Sigmoid colon (tissue), 7 donors: ENCODE measurements around the gene DLG1. TPM values are rescaled to one million over a fixed set of nuclear protein-coding genes. Genes with fewer than 3 reads are reported as not detected.

Experiments used
- DNase-seq: peaks from one replicate; pipeline ENCODE4 v3.0.0-alpha.2; 2019
- H3K27ac ChIP-seq, 4 donors: fragments of 200-600 bp; sonication (generic); one replicate each; pipeline ENCODE4 v1.5.1; 2016 to 2019; ENCODE audit warnings: mild to moderate bottlenecking in 1 of 4
- H3K27me3 ChIP-seq, 3 donors: fragments of 200-600 bp; sonication (generic); one replicate each; pipeline ENCODE4 v1.5.1; 2019; ENCODE audit warnings: mild to moderate bottlenecking in 1 of 3
- H3K36me3 ChIP-seq, 4 donors: fragments of 200-600 bp; sonication (generic); one replicate each; pipeline ENCODE4 v1.5.1; 2016 to 2019
- H3K4me1 ChIP-seq, 4 donors: fragments of 200-600 bp; sonication (generic); one replicate each; pipeline ENCODE4 v1.5.1; 2017 to 2019
- H3K4me3 ChIP-seq, 4 donors: fragments of 200-600 bp; sonication (generic); one replicate each; pipeline ENCODE4 v1.5.1; 2017 to 2019; ENCODE audit warnings: mild to moderate bottlenecking in 2 of 4, moderate library complexity in 1 of 4
- H3K9me3 ChIP-seq, 4 donors: fragments of 200-600 bp in 3 of 4; sonication (generic) in 3 of 4; one replicate each; pipeline versions ENCODE4 v1.5.1 to v1.6.1; 2013 to 2019
- EP300 ChIP-seq, 4 donors: sonication (generic); formaldehyde crosslinking; IDR thresholded peaks; one replicate each; pipeline ENCODE4 v1.6.1; 2017; ENCODE audit warnings: antibody characterized with exemption in 4 of 4
- POLR2A ChIP-seq, 2 donors: fragments of 450-650 bp; IDR thresholded peaks; one replicate each; pipeline ENCODE4 v1.6.1; 2016; ENCODE audit warnings: antibody characterized with exemption in 2 of 2, mild to moderate bottlenecking in 2 of 2, moderate library complexity in 2 of 2
- POLR2AphosphoS5 ChIP-seq, 4 donors: sonication (generic); formaldehyde crosslinking; IDR thresholded peaks; one replicate each; pipeline ENCODE4 v1.6.1; 2017; ENCODE audit warnings: antibody characterized with exemption in 4 of 4
- WGBS, 2 donors: extraction: QIAGEN DNeasy Blood & Tissue Kit; methylation state at CpG; one replicate each; pipeline ENCODE4 v1.1.7; 2013; 5-methylcytosine and 5-hydroxymethylcytosine counted together
- intact Hi-C: fragments of 100-400 bp; cut with DNase I; formaldehyde crosslinking; loops from one replicate; pipeline ENCODE4 v1.15.1; 2023
- polyA plus RNA-seq, 3 donors: library from polyadenylated mRNA; stranded (reverse); fragments of 200-250 nt; gene quantifications; one replicate each; pipeline ENCODE4 v1.2.3, GENCODE V29; 2013
- total RNA-seq, 4 donors: library from RNA; depleted of rRNA; stranded (reverse); fragments of >200 nt; gene quantifications; one replicate each; pipeline ENCODE4 v1.1.0, GENCODE V29; 2016
- TF ChIP-seq, protein P1 (sequence below), 4 experiments: fragments of 450-650 bp in 3 of 4; fragments of 200-600 bp in 1 of 4; IDR thresholded peaks; one replicate each; pipeline ENCODE4 v1.5.1; 2016 to 2019; ENCODE audit warnings: antibody characterized with exemption in 4 of 4, mild to moderate bottlenecking in 3 of 4, moderate library complexity in 2 of 4
- donor health status: healthy with polysubstance abuse.
- donor health status: Bipolar disorder and iron deficiency.
- donor health status: healthy.

The DLG1 gene
- total and polyA plus RNA-seq, 7 donors, result 30.6 to 83.7 (median 64.3) TPM

DNA sequence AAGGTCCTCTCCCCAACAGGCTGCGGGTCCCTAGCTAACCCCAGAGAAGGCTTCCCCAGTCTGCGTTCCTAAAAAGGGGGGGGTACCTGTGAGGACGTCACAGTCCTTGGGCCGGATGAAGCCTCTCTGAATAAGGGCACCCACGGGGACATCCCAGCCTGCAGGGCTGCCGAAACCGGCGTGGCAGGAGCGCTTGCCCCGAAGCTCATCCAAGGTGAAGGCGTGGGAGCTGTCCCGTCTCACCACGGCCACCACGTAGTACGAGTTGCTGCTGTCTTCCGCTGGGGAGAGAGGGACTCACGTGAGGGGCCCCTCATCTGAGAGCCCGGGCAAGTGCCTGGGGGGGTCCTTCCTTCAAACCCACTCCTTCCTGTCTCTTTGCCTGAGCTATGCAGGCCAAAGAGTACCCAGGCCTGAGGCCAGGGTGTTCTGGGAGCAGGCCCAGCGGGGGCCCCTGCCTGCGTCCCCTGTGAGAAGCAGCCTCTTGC, 288.8 kb downstream of the DLG1 start:
- H3K4me3 ChIP-seq, result no peak overlapping the region
- no peak for TF ChIP-seq POLR2AphosphoS5 (IDR thresholded peaks at IDR 0.05)
- no peak for TF ChIP-seq EP300 (IDR thresholded peaks at IDR 0.05)
- no peak for TF ChIP-seq POLR2A (IDR thresholded peaks at IDR 0.05)
- TF ChIP-seq, protein P1, sequence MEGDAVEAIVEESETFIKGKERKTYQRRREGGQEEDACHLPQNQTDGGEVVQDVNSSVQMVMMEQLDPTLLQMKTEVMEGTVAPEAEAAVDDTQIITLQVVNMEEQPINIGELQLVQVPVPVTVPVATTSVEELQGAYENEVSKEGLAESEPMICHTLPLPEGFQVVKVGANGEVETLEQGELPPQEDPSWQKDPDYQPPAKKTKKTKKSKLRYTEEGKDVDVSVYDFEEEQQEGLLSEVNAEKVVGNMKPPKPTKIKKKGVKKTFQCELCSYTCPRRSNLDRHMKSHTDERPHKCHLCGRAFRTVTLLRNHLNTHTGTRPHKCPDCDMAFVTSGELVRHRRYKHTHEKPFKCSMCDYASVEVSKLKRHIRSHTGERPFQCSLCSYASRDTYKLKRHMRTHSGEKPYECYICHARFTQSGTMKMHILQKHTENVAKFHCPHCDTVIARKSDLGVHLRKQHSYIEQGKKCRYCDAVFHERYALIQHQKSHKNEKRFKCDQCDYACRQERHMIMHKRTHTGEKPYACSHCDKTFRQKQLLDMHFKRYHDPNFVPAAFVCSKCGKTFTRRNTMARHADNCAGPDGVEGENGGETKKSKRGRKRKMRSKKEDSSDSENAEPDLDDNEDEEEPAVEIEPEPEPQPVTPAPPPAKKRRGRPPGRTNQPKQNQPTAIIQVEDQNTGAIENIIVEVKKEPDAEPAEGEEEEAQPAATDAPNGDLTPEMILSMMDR (IDR thresholded peaks at IDR 0.05), result no peak
- DNase-seq, result no peak
- H3K9me3 ChIP-seq, result no peaks in the 10 kb centered on the region
- H3K27me3 ChIP-seq, result no peaks in the 10 kb centered on the region
- 94% methylated on average over 20 of the region's 20 CpGs for WGBS, 2 donors
- H3K27ac ChIP-seq, result no peak overlapping the region
- H3K4me1 ChIP-seq, result no peaks in the 10 kb centered on the region
- intact Hi-C loops, result no loop called here
- no peaks in the 10 kb centered on the region for H3K36me3 ChIP-seq

DNA sequence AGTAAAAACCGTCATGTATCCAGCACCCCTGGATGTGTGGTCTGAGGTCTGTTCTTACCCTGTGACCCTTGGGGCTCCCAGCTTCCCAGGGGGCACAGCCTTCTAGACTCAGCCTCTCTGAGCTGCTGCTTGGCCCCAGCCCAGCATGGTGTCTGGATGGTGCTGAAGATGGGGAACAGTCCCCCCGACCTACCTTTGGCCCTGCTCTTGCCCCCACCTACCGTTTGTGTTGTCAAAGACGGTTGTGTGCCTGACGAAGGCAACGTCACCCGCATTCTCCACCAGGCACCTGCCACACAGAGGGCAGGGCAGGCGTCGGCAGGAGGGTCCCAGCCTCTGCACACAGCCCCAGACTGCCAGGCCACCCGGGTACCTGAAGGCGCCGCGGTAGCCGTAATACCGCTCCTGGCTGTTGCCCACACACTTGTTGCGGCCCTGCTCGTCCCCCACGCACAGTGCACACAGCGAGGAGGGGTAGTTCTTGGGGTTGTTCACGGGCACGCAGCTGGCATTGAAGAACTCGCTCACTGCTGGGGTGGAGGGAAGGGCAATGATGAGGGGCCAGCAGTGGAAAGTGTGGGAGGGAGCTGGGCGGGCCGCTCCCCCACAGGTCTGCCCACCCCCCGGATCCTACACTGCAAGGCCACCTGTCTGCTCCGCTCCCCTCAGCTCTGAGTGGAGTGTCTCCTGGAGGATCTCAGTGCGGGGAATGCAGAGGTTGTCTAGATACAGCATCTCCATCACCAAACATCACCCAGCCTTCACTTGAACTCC, 289.8 kb downstream of the DLG1 start:
- WGBS, 2 donors, result 92% methylated on average over 27 of the region's 27 CpGs
- H3K27ac ChIP-seq, result no peak overlapping the region

DNA sequence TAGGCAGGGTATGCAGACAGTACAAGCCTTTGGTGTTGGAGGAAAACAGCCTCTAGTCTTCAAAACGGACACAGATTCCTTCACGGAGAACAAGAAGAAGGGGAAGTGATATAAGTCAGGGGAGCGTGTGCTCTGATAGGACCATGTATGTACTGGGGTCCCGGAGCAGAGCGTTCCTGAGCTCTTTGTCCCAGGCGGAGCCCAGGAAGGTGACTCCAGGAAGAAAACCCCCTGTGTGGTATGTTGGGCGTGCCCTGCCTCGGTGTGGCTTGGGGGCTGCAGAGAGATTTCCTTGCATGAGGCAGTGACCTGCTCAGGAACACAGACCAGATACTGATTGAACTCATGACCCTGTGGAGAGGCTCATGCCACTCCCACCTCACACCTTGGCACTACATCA, 290.5 kb downstream of the DLG1 start:
- H3K9me3 ChIP-seq, result no peaks in the 10 kb centered on the region
- intact Hi-C loops, result no loop called here
- no peak for DNase-seq
- no peak overlapping the region for H3K4me3 ChIP-seq
- no peaks in the 10 kb centered on the region for H3K27me3 ChIP-seq
- H3K27ac ChIP-seq, result no peak overlapping the region
- H3K4me1 ChIP-seq, result peaks cover 0 to 8% (median 6%) of the 10 kb centered on the region in 4 donors
- WGBS, 2 donors, result 86 to 91% methylated on average over 8 of the region's 8 CpGs
- TF ChIP-seq, protein P1 (IDR thresholded peaks at IDR 0.05), result no peak
- TF ChIP-seq POLR2A (IDR thresholded peaks at IDR 0.05), result no peak
- TF ChIP-seq EP300 (IDR thresholded peaks at IDR 0.05), result no peak
- no peak for TF ChIP-seq POLR2AphosphoS5 (IDR thresholded peaks at IDR 0.05)
- H3K36me3 ChIP-seq, result no peaks in the 10 kb centered on the region

More for the DNA sequence above, 289.8 kb downstream of the DLG1 start:
- Histone ChIP-seq H3K4me1 (peaks cover 0 to 5% (median 4%) of the 10 kb centered on the region in 4 donors), H3K36me3 (no peaks in the 10 kb centered on the region), H3K27me3 (no peaks in the 10 kb centered on the region), H3K9me3 (no peaks in the 10 kb centered on the region), H3K4me3 (no peak overlapping the region)
- no peak for TF ChIP-seq EP300 (IDR thresholded peaks at IDR 0.05)
- TF ChIP-seq, protein P1 (IDR thresholded peaks at IDR 0.05), result no peak
- no peak for TF ChIP-seq POLR2AphosphoS5 (IDR thresholded peaks at IDR 0.05)
- TF ChIP-seq POLR2A (IDR thresholded peaks at IDR 0.05), result no peak
- intact Hi-C loops, result no loop called here
- DNase-seq, result no peak

DNA sequence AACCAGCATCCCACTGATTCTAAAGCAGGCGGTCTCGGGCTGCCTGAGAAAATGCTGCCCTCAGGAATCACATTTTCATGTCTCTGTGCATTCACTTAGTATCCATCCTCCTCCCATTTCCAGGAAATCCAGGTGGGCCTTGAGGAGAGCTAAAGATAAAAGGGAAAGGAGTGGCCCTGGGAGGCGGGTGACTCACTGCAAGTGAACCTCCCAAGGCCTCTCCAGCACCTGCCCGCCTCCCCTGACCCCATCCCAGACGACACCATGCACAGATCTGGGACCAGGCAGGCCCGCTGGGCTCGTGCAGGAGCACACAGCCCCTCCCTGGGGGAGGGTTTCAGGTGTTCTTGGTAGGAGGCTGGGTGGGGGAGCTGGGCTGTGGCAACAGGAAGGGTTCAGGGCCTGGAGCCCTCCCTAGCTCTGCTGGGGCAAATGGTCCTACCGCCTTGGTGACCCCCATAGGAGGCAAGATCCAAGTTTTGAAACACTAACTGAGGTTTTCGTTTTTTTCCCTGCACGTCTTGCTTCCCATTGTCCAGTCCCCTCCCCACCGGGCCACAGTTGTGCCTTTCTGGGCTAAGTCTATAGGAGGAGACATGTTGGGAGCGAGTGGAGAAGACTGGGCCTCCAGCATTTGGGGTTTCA, 291.0 kb downstream of the DLG1 start:
- no peaks in the 10 kb centered on the region for H3K9me3 ChIP-seq
- TF ChIP-seq POLR2A (IDR thresholded peaks at IDR 0.05), result no peak
- no peak for TF ChIP-seq POLR2AphosphoS5 (IDR thresholded peaks at IDR 0.05)
- TF ChIP-seq EP300 (IDR thresholded peaks at IDR 0.05), result no peak
- TF ChIP-seq, protein P1 (IDR thresholded peaks at IDR 0.05), result no peak
- intact Hi-C loops, result no loop called here
- no peak overlapping the region for H3K4me3 ChIP-seq
- H3K36me3 ChIP-seq, result no peaks in the 10 kb centered on the region
- H3K4me1 ChIP-seq, result peaks cover 0 to 10% (median 8%) of the 10 kb centered on the region in 4 donors
- DNase-seq, result no peak
- H3K27ac ChIP-seq, result no peak overlapping the region
- no peaks in the 10 kb centered on the region for H3K27me3 ChIP-seq
- 60 to 79% methylated on average over 12 of the region's 12 CpGs for WGBS, 2 donors
